ENCODE measurements around the gene NT5DC1. TPM values are rescaled to one million over a fixed set of nuclear protein-coding genes. Genes with fewer than 3 reads are reported as not detected.

NT5DC1 gene
- polyA plus RNA-seq (2011; rRNA removed) (20.9 and 23.2 TPM in 2 replicates), polyA minus RNA-seq (2011; rRNA and poly(A)+ RNA removed) (14.9 and 16.9 TPM in 2 replicates)

GRCh38 chr6:116100419-116101301, at the start of gene NT5DC1:
NT5DC1 (plus strand) TSS chr6:116100853; CDS start chr6:116100931, 78 bp downstream.
- peak within 1 kb of the TSS; percentile 65 for H3K27ac ChIP-seq (ENCODE audit: low read depth, low read length)
- peak; percentile 31 for TF ChIP-seq CTCF (IDR thresholded peaks at IDR 0.05; ENCODE audit: low read depth, low read length)
- peaks cover 6% of the 10 kb centered on the region for H3K9me3 ChIP-seq (ENCODE audit: control insufficient read depth, insufficient read depth, low read length)
- POLR2A ChIA-PET, result interaction anchor here (0.6 to 1.7 kb wide), 2 partner anchors 38 to 88 kb away, joined by 3 to 8 read pairs; no protein-coding TSS in a partner anchor
- DNase-seq (ENCODE audit: low read depth, low spot score), result no peak
- H3K27me3 ChIP-seq (ENCODE audit: control insufficient read depth, insufficient read depth, low read length), result no peaks in the 10 kb centered on the region
- CTCF ChIA-PET, result interaction anchor here (0.6 to 3.6 kb wide), 9 partner anchors 9 to 204 kb away, joined by 3 to 34 read pairs (median 6); partner anchors contain the start of gene FRK
- H3K4me3 ChIP-seq (ENCODE audit: low read depth, low read length), result peak within 1 kb of the TSS; percentile 89

- no peak for TF ChIP-seq CTCF (IDR thresholded peaks at IDR 0.05; ENCODE audit: low read depth, low read length)
- ChIA-PET CTCF (interaction anchor here (1.3 to 2.6 kb wide), 2 partner anchors 10 to 40 kb away, joined by 5 to 13 read pairs; partner anchors contain the start of gene FRK), POLR2A (interaction anchor here (0.5 kb wide), 1 partner anchor 10 kb away, joined by 3 read pairs; the partner anchor contains the start of gene FRK)
- no peak overlapping the region for H3K27ac ChIP-seq (ENCODE audit: low read depth, low read length)
- no peaks in the 10 kb centered on the region for H3K9me3 ChIP-seq (ENCODE audit: control insufficient read depth, insufficient read depth, low read length)
- DNase-seq (ENCODE audit: low read depth, low spot score), result no peak
- no peak overlapping the region for H3K4me3 ChIP-seq (ENCODE audit: low read depth, low read length)
- H3K27me3 ChIP-seq (ENCODE audit: control insufficient read depth, insufficient read depth, low read length), result no peaks in the 10 kb centered on the region
Observed at GRCh38 chr6:116051244-116051643, 49.4 kb upstream of the NT5DC1 start.

- Histone ChIP-seq H3K27me3 (ENCODE audit: control insufficient read depth, insufficient read depth, low read length) (no peaks in the 10 kb centered on the region), H3K27ac (ENCODE audit: low read depth, low read length) (no peak overlapping the region), H3K4me3 (ENCODE audit: low read depth, low read length) (no peak overlapping the region), H3K9me3 (ENCODE audit: control insufficient read depth, insufficient read depth, low read length) (no peaks in the 10 kb centered on the region)
- no peak for TF ChIP-seq CTCF (IDR thresholded peaks at IDR 0.05; ENCODE audit: low read depth, low read length)
- POLR2A ChIA-PET, result no interaction called here
- no peak for DNase-seq (ENCODE audit: low read depth, low spot score)
- CTCF ChIA-PET, result interaction anchor here (0.7 kb wide), 1 partner anchor 45 kb away, joined by 3 read pairs; no protein-coding TSS in a partner anchor
Observed at GRCh38 chr6:116055513-116055912, 45.1 kb upstream of the NT5DC1 start.

- DNase-seq (ENCODE audit: low read depth, low spot score), result no peak
- CTCF ChIA-PET, result interaction anchor here (2.0 kb wide), 1 partner anchor 47 kb away, joined by 7 read pairs; no protein-coding TSS in a partner anchor
- TF ChIP-seq CTCF (IDR thresholded peaks at IDR 0.05; ENCODE audit: low read depth, low read length), result no peak
- POLR2A ChIA-PET, result no interaction called here
- no peak overlapping the region for H3K27ac ChIP-seq (ENCODE audit: low read depth, low read length)
- H3K9me3 ChIP-seq (ENCODE audit: control insufficient read depth, insufficient read depth, low read length), result no peaks in the 10 kb centered on the region
- no peaks in the 10 kb centered on the region for H3K27me3 ChIP-seq (ENCODE audit: control insufficient read depth, insufficient read depth, low read length)
- no peak overlapping the region for H3K4me3 ChIP-seq (ENCODE audit: low read depth, low read length)
Observed at GRCh38 chr6:116057766-116058165, 42.9 kb upstream of the NT5DC1 start.
